IMR-90 (cell line): Measurements from ENCODE around the gene CCDC71. TPM values are rescaled to one million over a fixed set of nuclear protein-coding genes. Genes with fewer than 3 reads are reported as not detected.

Experiments
- ELK1 ChIP-seq: fragments of 150-350 bp; IDR thresholded peaks from 2 replicates; pipeline ENCODE4 v1.6.1; 2016; ENCODE audit warnings: low read depth, mild to moderate bottlenecking, low read length, moderate library complexity, borderline replicate concordance
- MXI1 ChIP-seq: IDR thresholded peaks from 2 replicates; pipeline ENCODE4 v1.6.1; 2012; ENCODE audit warnings: low read depth, mild to moderate bottlenecking, low read length, moderate library complexity, borderline replicate concordance
- polyA plus RNA-seq, 3 experiments: library from polyadenylated mRNA; depleted of rRNA; stranded (reverse); fragments of >200 nt; gene quantifications; 2 replicates each; pipeline ENCODE4 v1.2.3, GENCODE V29; 2012; ENCODE audit warnings: low replicate concordance in 1 of 3
- total RNA-seq: library from RNA; depleted of rRNA; stranded (reverse); fragments of >200 nt; gene quantifications from 2 replicates; pipeline ENCODE4 v1.2.3, GENCODE V29; 2012

Gene CCDC71
- total and polyA plus RNA-seq, 2 of the 4 experiments (the other 2 are of a cell fraction) = 29.4 to 35.9 TPM

GRCh38 chr3:49171775-49172500 lies 5.8 kb upstream of the CCDC71 start (continued):
- TF ChIP-seq ELK1 (no peak), MXI1 (no peak)
